Common myeloid progenitor, CD34-positive (primary cell): ENCODE measurements around the gene ETHE1.
"Not testable (repeated sequence)": the region's sequence is repeated elsewhere in the genome, so short reads cannot be mapped to it uniquely, and the experiment has no call there.

Experiments
- CTCF ChIA-PET: fragments of 350-600 bp; sonication (Branson Sonifier 250); formaldehyde crosslinking; loops from one replicate; lab custom pipeline; 2021; ENCODE audit warnings: antibody characterized with exemption; lab: Charles Lee
- POLR2A ChIA-PET: fragments of 350-600 bp; sonication (Branson Sonifier 250); formaldehyde crosslinking; loops from one replicate; lab custom pipeline; 2021; ENCODE audit warnings: antibody characterized with exemption; lab: Charles Lee
- DNase-seq, 3 donors: peaks; one replicate each; pipeline versions ENCODE4 v3.0.0 to v3.0.0-alpha.2; 2013
- H3K27ac ChIP-seq, 2 experiments: 1 replicate in 1 of 2; 2 replicates in 1 of 2; pipeline ENCODE4 v1.7.0; 2013; ENCODE audit warnings: inconsistent platforms in 2 of 2, low read length in 2 of 2, mild to moderate bottlenecking in 2 of 2, low read depth in 1 of 2, moderate library complexity in 1 of 2; ENCODE audit not compliant: severe bottlenecking in 2 of 2, insufficient read depth in 1 of 2, poor library complexity in 1 of 2
- H3K27me3 ChIP-seq, 5 experiments: replicated peaks in 2 of 5; 1 replicate in 3 of 5; 2 replicates in 2 of 5; pipeline versions ENCODE4 v1.6.1 to v1.7.0; 2013; ENCODE audit warnings: low read length in 4 of 5, mild to moderate bottlenecking in 2 of 5, moderate library complexity in 2 of 5, inconsistent platforms in 1 of 5; ENCODE audit not compliant: insufficient read depth in 5 of 5, control insufficient read depth in 4 of 5
- H3K36me3 ChIP-seq, 4 experiments: 1 replicate in 2 of 4; 2 replicates in 2 of 4; pipeline versions ENCODE4 v1.6.1 to v1.7.0; 2013; ENCODE audit warnings: low read length in 3 of 4, control low read depth in 1 of 4, mild to moderate bottlenecking in 1 of 4; ENCODE audit not compliant: control insufficient read depth in 4 of 4, insufficient read depth in 4 of 4
- H3K4me1 ChIP-seq, 4 experiments: 1 replicate in 3 of 4; 2 replicates in 1 of 4; pipeline versions ENCODE4 v1.6.1 to v1.7.1; 2013; ENCODE audit warnings: low read length in 3 of 4, mild to moderate bottlenecking in 3 of 4, control low read depth in 1 of 4, inconsistent platforms in 1 of 4, moderate library complexity in 1 of 4; ENCODE audit not compliant: control insufficient read depth in 4 of 4, insufficient read depth in 4 of 4; ENCODE audit errors: control extremely low read depth in 1 of 4
- H3K4me3 ChIP-seq, 7 experiments: 1 replicate in 4 of 7; 2 replicates in 3 of 7; pipeline versions ENCODE4 v1.5.1 to v1.7.0; 2013; ENCODE audit warnings: mild to moderate bottlenecking in 7 of 7, low read length in 6 of 7, moderate library complexity in 6 of 7, inconsistent platforms in 2 of 7, low read depth in 2 of 7, control low read depth in 1 of 7; ENCODE audit not compliant: insufficient read depth in 4 of 7, control insufficient read depth in 1 of 7; ENCODE audit errors: extremely low read depth in 1 of 7
- H3K9me3 ChIP-seq, 5 experiments: 1 replicate in 4 of 5; 2 replicates in 1 of 5; pipeline versions ENCODE4 v1.6.1 to v1.7.1; 2013; ENCODE audit warnings: low read length in 4 of 5, mild to moderate bottlenecking in 2 of 5, inconsistent platforms in 1 of 5, low read depth in 1 of 5, moderate library complexity in 1 of 5; ENCODE audit not compliant: control insufficient read depth in 4 of 5, insufficient read depth in 2 of 5; ENCODE audit errors: control extremely low read depth in 1 of 5
- WGBS: methylation state at CpG from one replicate; pipeline ENCODE4 v1.1.5; 2013; ENCODE audit not compliant: insufficient coverage; 5-methylcytosine and 5-hydroxymethylcytosine counted together

Gene ETHE1

DNA sequence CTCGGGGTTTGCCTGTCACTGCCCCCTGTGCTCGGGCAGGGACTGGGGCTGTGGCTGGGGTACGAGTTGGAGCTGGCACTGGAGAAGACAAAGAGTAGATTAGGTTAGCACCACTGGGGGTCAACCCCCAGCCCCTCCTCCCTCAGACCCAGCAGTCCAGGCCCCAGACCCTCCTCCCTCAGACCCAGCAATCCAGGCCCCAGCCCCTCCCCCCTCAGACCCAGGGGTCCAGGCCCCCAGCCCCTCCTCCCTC lies 25.1 kb upstream of the ETHE1 start:
- no peak for DNase-seq
- ChIA-PET POLR2A (no interaction called here), CTCF (interaction anchor here (0.8 to 14.5 kb wide), 3 partner anchors 14 to 116 kb away, joined by 3 to 247 read pairs (median 111); partner anchors contain the start of genes IRGQ, ZNF575 and ZNF576)
- Histone ChIP-seq H3K36me3 (peaks cover 4 to 56% (median 38%) of the 10 kb centered on the region in 4 experiments), H3K27ac (no peak overlapping the region), H3K4me3 (no peak overlapping the region), H3K4me1 (no peaks in the 10 kb centered on the region), H3K27me3 (no peaks in the 10 kb centered on the region), H3K9me3 (no peaks in the 10 kb centered on the region)
- WGBS = 82% methylated on average over 2 of the region's 3 CpGs

DNA sequence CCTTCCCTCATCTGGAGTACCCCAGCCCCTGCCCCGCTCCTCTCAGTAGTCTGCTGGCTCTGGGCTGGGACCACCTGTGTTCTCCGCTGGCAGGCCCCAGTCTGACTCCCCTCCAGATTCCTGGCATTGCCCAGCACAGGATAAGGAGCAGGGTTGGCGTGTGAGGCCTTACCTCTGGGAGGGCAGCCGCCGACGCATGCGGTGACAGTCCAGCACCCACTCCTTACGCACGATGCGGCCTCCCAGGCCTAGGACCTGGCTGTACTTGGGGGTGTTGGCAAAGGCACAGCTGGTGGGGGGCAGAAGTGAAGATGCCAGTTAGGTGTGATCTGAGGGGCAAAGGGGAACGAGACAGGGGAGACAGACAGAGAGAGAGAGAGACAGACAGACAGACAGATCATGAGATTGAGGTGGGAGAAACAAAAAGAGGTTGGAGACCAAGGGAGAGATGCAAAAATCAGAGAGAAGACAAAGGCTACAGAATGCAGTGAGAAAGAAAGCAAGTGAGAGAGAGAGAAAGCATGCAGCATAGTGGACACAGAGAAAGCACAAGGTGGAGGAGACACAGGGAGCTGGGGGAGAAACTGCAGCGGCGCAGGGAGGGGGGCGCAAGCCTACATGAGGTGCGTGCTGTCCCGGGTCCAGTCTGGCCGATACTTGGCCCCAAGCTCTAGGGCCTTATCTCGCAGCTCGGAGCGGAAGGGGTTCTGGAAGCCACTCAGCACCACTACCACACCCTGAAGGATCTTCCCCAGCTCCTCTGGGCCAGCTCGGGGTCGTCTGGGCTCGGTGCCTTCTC lies 24.6 kb upstream of the ETHE1 start:
- H3K9me3 ChIP-seq = no peaks in the 10 kb centered on the region
- POLR2A ChIA-PET = no interaction called here
- DNase-seq = no peak
- no peaks in the 10 kb centered on the region for H3K4me1 ChIP-seq
- no peak overlapping the region for H3K27ac ChIP-seq
- H3K36me3 ChIP-seq = peaks cover 4 to 58% (median 40%) of the 10 kb centered on the region in 4 experiments
- no peaks in the 10 kb centered on the region for H3K27me3 ChIP-seq
- H3K4me3 ChIP-seq = no peak overlapping the region
- WGBS = 94% methylated on average over 22 of the region's 23 CpGs
- CTCF ChIA-PET = interaction anchor here (7.7 to 14.5 kb wide), 2 partner anchors 14 to 42 kb away, joined by 111 to 247 read pairs; partner anchors contain the start of genes IRGQ, ZNF575 and ZNF576

DNA sequence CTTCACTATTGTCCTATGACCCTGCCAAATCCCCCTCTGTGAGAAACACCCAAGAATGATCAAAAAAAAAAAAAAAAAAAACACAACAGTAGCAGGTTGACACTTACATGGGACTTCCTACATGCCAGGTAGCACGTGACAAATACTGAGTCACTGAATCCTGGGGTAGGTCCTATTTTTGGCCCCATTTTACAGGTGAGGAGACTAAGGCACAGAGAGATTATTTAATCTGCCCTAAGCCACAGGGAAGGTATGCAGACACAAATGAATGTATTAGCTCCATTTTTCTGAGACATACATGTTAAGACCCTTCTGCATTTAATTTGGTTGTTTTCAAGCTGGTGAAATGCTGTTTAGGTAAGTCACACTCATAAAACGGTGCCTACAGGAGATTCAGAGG lies 21.7 kb upstream of the ETHE1 start:
- CTCF ChIA-PET = interaction anchor here (0.7 to 2.7 kb wide), 4 partner anchors 9 to 46 kb away, joined by 4 to 10 read pairs (median 4); partner anchors contain the start of gene IRGQ
- Histone ChIP-seq H3K4me1 (no peaks in the 10 kb centered on the region), H3K9me3 (no peaks in the 10 kb centered on the region), H3K4me3 (no peak overlapping the region), H3K27me3 (no peaks in the 10 kb centered on the region), H3K36me3 (peaks cover 5 to 62% (median 45%) of the 10 kb centered on the region in 4 experiments), H3K27ac (no peak overlapping the region)
- POLR2A ChIA-PET = no interaction called here
- WGBS = 100% methylated on average over 1 of the region's 2 CpGs
- no peak for DNase-seq

DNA sequence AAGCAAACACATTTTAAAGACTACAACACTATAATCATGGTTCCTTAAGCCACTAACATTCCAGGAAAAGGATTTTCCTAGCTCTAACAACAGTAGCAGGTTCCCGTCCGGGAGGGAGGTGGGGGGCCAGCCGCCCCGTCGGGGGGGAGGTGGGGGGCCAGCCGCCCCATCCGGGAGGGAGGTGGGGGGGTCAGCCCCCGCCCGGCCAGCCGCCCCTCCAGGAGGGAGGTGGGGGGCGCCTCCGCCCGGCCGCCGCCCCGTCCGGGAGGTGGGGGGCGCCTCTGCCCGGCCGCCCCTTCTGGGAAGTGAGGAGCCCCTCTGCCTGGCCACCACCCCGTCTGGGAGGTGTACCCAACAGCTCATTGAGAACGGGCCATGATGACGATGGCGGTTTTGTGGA lies 20.9 kb upstream of the ETHE1 start:
- no CpG with 5 or more reads among the region's 24 CpGs for WGBS
- CTCF ChIA-PET, H3K9me3 ChIP-seq, H3K4me3 ChIP-seq, H3K27ac ChIP-seq, H3K27me3 ChIP-seq, DNase-seq, H3K4me1 ChIP-seq, POLR2A ChIA-PET: not testable (repeated sequence)
- H3K36me3 ChIP-seq = peaks cover 10 to 62% (median 42%) of the 10 kb centered on the region in 4 experiments

DNA sequence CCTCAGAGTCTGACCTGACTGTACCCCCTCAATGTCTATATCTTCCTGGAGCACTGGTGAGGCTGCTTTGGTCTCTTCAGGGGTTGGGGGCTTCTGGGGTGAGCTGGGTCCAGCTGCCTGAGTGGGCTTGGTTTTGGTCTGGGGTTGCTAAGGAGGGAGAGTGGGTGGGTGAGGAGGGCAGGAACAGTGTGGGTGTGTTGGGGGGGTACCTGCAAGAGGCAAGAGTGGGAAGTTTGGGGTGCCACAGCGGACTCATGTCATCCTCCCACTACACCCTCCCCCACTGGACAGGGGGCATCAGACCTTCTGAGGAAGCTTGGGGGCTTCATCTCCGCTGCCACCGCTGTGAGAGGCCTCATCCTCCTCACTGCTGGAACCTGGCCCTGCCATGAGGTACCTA lies 19.6 kb upstream of the ETHE1 start:
- peaks cover 14 to 63% (median 42%) of the 10 kb centered on the region in 4 experiments for H3K36me3 ChIP-seq
- H3K4me1 ChIP-seq = no peaks in the 10 kb centered on the region
- 100% methylated on average over 2 of the region's 3 CpGs for WGBS
- H3K27ac ChIP-seq = no peak overlapping the region
- no peaks in the 10 kb centered on the region for H3K9me3 ChIP-seq
- ChIA-PET CTCF (interaction anchor here (1.1 to 2.8 kb wide), 3 partner anchors 9 to 48 kb away, joined by 4 to 11 read pairs (median 4); no protein-coding TSS in a partner anchor), POLR2A (no interaction called here)
- no peaks in the 10 kb centered on the region for H3K27me3 ChIP-seq
- no peak overlapping the region for H3K4me3 ChIP-seq
- DNase-seq = no peak

DNA sequence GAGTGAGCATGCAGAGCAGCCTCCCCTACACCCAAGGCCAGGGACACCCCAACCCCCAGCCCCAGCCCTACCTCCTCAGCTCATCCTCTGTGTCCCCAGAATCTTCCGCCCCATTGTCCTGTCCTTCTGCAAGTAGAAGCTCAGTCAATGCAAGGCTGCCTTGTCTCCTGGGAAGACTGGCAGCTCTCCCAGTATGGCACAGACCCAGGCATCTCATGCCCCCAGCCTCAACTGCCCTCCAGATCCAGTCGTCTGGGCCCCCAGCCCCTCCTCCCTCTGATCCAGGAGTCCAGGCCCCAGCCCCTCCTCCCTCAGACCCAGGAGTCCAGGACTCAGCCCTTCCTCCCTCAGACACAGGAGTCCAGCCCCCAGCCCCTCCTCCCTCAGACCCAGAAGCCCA lies 19.0 kb upstream of the ETHE1 start:
- no peak overlapping the region for H3K27ac ChIP-seq
- WGBS = 100% methylated on average over 1 of the region's 2 CpGs
- peaks cover 14 to 62% (median 38%) of the 10 kb centered on the region in 4 experiments for H3K36me3 ChIP-seq
- CTCF ChIA-PET = interaction anchor here (0.7 to 2.8 kb wide), 3 partner anchors 10 to 48 kb away, joined by 3 to 11 read pairs (median 4); no protein-coding TSS in a partner anchor
- no peaks in the 10 kb centered on the region for H3K9me3 ChIP-seq
- no peak for DNase-seq
- H3K4me3 ChIP-seq = no peak overlapping the region
- no peaks in the 10 kb centered on the region for H3K4me1 ChIP-seq
- H3K27me3 ChIP-seq = no peaks in the 10 kb centered on the region
- POLR2A ChIA-PET = no interaction called here

DNA sequence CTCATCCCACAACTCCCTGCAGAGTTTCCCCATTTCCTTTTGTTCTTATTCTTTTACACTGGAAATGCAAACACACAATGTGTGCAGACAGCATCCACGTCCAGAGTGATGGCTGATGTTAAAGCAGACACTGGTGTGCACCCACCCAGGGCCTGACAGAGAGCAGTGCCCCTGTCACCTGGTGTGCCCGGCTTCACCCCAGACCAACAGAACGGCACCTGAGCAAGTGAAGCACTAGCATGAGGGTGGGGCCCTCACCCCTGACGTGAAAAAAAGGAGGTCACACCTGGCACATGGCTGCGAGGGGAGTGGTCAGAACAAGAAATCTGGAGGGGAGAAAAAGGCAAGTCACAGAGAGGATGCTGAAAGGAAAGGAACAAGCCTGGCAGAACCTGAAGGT lies 18.3 kb upstream of the ETHE1 start:
- Histone ChIP-seq H3K4me1 (no peaks in the 10 kb centered on the region), H3K27ac (no peak overlapping the region), H3K9me3 (no peaks in the 10 kb centered on the region), H3K4me3 (no peak overlapping the region), H3K36me3 (peaks cover 19 to 60% (median 37%) of the 10 kb centered on the region in 4 experiments), H3K27me3 (no peaks in the 10 kb centered on the region)
- no peak for DNase-seq
- POLR2A ChIA-PET = no interaction called here
- CTCF ChIA-PET = interaction anchor here (0.7 to 2.8 kb wide), 4 partner anchors 9 to 49 kb away, joined by 3 to 11 read pairs (median 4); no protein-coding TSS in a partner anchor
- WGBS = 100% methylated on average over 5 of the region's 5 CpGs
